MM.1S (cell line): ENCODE measurements around the gene RPL10A.

Source experiments
- EZH2 ChIP-seq: fragments of 300-600 bp; sonication (generic); optimal IDR thresholded peaks from 2 replicates; pipeline ENCODE3; 2017; ENCODE audit warnings: low read depth, mild to moderate bottlenecking, antibody characterized with exemption, low read length, mixed read lengths
- TF ChIP-seq, protein P1 (sequence below): fragments of 300-600 bp; sonication (generic); IDR thresholded peaks from 2 replicates; pipeline ENCODE4 v1.5.1; 2016; ENCODE audit warnings: antibody characterized with exemption, low read length, mixed read lengths

DNA sequence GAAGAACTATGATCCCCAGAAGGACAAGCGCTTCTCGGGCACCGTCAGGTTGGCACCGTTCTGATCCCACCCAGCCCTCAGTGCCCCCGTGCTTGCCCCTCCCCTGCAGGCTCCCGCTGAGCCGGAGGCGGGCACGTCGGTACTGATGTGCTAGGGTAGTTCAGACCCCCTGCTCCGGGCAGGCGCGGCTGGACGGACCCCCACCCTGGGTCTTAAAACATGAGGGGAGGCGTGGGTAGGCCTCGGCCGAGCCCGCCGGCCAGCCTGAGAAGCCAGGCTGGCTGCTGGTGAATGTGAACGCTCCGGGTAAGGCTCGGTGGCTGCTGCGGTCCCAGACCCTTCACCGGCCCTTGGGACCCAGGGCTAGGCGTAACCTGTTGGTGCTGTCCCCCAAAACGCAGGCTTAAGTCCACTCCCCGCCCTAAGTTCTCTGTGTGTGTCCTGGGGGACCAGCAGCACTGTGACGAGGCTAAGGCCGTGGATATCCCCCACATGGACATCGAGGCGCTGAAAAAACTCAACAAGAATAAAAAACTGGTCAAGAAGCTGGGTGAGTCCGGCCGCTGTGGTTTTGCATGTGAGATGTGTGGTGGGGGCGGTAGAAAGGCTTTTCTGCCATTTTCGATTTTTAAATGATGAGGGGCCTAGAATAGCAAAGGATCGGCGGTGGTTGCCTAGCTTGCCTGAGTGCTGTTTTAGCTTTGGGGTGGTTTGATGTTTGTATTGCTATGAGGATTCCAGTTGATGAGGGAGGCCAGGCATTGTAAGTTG lies 964 bp downstream of the RPL10A start:
- TF ChIP-seq, protein P1, sequence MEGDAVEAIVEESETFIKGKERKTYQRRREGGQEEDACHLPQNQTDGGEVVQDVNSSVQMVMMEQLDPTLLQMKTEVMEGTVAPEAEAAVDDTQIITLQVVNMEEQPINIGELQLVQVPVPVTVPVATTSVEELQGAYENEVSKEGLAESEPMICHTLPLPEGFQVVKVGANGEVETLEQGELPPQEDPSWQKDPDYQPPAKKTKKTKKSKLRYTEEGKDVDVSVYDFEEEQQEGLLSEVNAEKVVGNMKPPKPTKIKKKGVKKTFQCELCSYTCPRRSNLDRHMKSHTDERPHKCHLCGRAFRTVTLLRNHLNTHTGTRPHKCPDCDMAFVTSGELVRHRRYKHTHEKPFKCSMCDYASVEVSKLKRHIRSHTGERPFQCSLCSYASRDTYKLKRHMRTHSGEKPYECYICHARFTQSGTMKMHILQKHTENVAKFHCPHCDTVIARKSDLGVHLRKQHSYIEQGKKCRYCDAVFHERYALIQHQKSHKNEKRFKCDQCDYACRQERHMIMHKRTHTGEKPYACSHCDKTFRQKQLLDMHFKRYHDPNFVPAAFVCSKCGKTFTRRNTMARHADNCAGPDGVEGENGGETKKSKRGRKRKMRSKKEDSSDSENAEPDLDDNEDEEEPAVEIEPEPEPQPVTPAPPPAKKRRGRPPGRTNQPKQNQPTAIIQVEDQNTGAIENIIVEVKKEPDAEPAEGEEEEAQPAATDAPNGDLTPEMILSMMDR = no peak
- TF ChIP-seq EZH2 = no peak
